ENCODE results near the gene HNRNPDL.
"Not testable (repeated sequence)": the region's sequence is repeated elsewhere in the genome, so short reads cannot be mapped to it uniquely, and the experiment has no call there.

The HNRNPDL gene

GRCh38 chr4:82430193-82430963 lies at the start of gene HNRNPDL, which contains the start of gene ENOPH1:
TSS of gene HNRNPDL (minus strand) at chr4:82430462. CDS start at chr4:82429690, 772 bp downstream.
TSS of gene ENOPH1 (plus strand) at chr4:82430590. CDS start at chr4:82430830, 240 bp downstream.
- Histone ChIP-seq H3K4me1 (ENCODE audit: insufficient read depth, low read length) (peaks cover 17% of the 10 kb centered on the region), H3K9ac (ENCODE audit: low read depth, low read length) (peak within 1 kb of the TSS; percentile 96), H3K36me3 (ENCODE audit: insufficient read depth, low read length) (peaks cover 22% of the 10 kb centered on the region), H3K9me3 (ENCODE audit: control insufficient read depth, insufficient read depth, low read length) (no peaks in the 10 kb centered on the region)

- H3K9ac ChIP-seq (ENCODE audit: low read depth, low read length), result no peak overlapping the region
- H3K4me1 ChIP-seq (ENCODE audit: insufficient read depth, low read length), result no peaks in the 10 kb centered on the region
These were observed 49.3 kb upstream of the HNRNPDL start for GRCh38 chr4:82479562-82479961.

GRCh38 chr4:82477469-82477868 lies 47.2 kb upstream of the HNRNPDL start:
- H3K9ac ChIP-seq (ENCODE audit: low read depth, low read length); H3K4me1 ChIP-seq (ENCODE audit: insufficient read depth, low read length); H3K9me3 ChIP-seq (ENCODE audit: control insufficient read depth, insufficient read depth, low read length); H3K36me3 ChIP-seq (ENCODE audit: insufficient read depth, low read length): not testable (repeated sequence)

More at GRCh38 chr4:82479562-82479961, 49.3 kb upstream of the HNRNPDL start:
- Histone ChIP-seq H3K36me3 (ENCODE audit: insufficient read depth, low read length) (0 out of 2 replicates have a peak, but pooled peaks cover 4% of the 10 kb centered on the region), H3K9me3 (ENCODE audit: control insufficient read depth, insufficient read depth, low read length) (no peaks in the 10 kb centered on the region)

GRCh38 chr4:82475931-82476330 lies 45.7 kb upstream of the HNRNPDL start:
- not testable (repeated sequence) for H3K9me3 ChIP-seq (ENCODE audit: control insufficient read depth, insufficient read depth, low read length); H3K9ac ChIP-seq (ENCODE audit: low read depth, low read length); H3K4me1 ChIP-seq (ENCODE audit: insufficient read depth, low read length); H3K36me3 ChIP-seq (ENCODE audit: insufficient read depth, low read length)

GRCh38 chr4:82473621-82474164 lies 43.4 kb upstream of the HNRNPDL start:
- H3K9me3 ChIP-seq (ENCODE audit: control insufficient read depth, insufficient read depth, low read length), result no peaks in the 10 kb centered on the region
- H3K4me1 ChIP-seq (ENCODE audit: insufficient read depth, low read length), result no peaks in the 10 kb centered on the region
- no peak overlapping the region for H3K9ac ChIP-seq (ENCODE audit: low read depth, low read length)
- no peaks in the 10 kb centered on the region; the same call in none of the 2 replicates for H3K36me3 ChIP-seq (ENCODE audit: insufficient read depth, low read length)

GRCh38 chr4:82473080-82473479 lies 42.8 kb upstream of the HNRNPDL start:
- not testable (repeated sequence) for H3K36me3 ChIP-seq (ENCODE audit: insufficient read depth, low read length); H3K4me1 ChIP-seq (ENCODE audit: insufficient read depth, low read length); H3K9me3 ChIP-seq (ENCODE audit: control insufficient read depth, insufficient read depth, low read length); H3K9ac ChIP-seq (ENCODE audit: low read depth, low read length)

- H3K9ac ChIP-seq (ENCODE audit: low read depth, low read length), result no peak overlapping the region
- H3K4me1 ChIP-seq (ENCODE audit: insufficient read depth, low read length), result no peaks in the 10 kb centered on the region
- peaks cover 11% of the 10 kb centered on the region for H3K36me3 ChIP-seq (ENCODE audit: insufficient read depth, low read length)
- no peaks in the 10 kb centered on the region for H3K9me3 ChIP-seq (ENCODE audit: control insufficient read depth, insufficient read depth, low read length)
These were observed 39.6 kb upstream of the HNRNPDL start for GRCh38 chr4:82469791-82470345.

- Histone ChIP-seq H3K36me3 (ENCODE audit: insufficient read depth, low read length) (peaks cover 20% of the 10 kb centered on the region), H3K9ac (ENCODE audit: low read depth, low read length) (no peak overlapping the region), H3K4me1 (ENCODE audit: insufficient read depth, low read length) (peaks cover 3% of the 10 kb centered on the region; the same call in 1 of the 2 replicates), H3K9me3 (ENCODE audit: control insufficient read depth, insufficient read depth, low read length) (no peaks in the 10 kb centered on the region)
These were observed 37.2 kb upstream of the HNRNPDL start for GRCh38 chr4:82467471-82467870.

- Histone ChIP-seq H3K4me1 (ENCODE audit: insufficient read depth, low read length) (peaks cover 3% of the 10 kb centered on the region; the same call in 1 of the 2 replicates), H3K9me3 (ENCODE audit: control insufficient read depth, insufficient read depth, low read length) (no peaks in the 10 kb centered on the region), H3K36me3 (ENCODE audit: insufficient read depth, low read length) (peaks cover 34% of the 10 kb centered on the region), H3K9ac (ENCODE audit: low read depth, low read length) (no peak overlapping the region)
These were observed 33.0 kb upstream of the HNRNPDL start for GRCh38 chr4:82463221-82463620.

GRCh38 chr4:82462415-82462831 lies 32.2 kb upstream of the HNRNPDL start:
- Histone ChIP-seq H3K4me1 (ENCODE audit: insufficient read depth, low read length) (peaks cover 3% of the 10 kb centered on the region; the same call in 1 of the 2 replicates), H3K36me3 (ENCODE audit: insufficient read depth, low read length) (peaks cover 29% of the 10 kb centered on the region), H3K9ac (ENCODE audit: low read depth, low read length) (no peak overlapping the region), H3K9me3 (ENCODE audit: control insufficient read depth, insufficient read depth, low read length) (no peaks in the 10 kb centered on the region)

- H3K9me3 ChIP-seq (ENCODE audit: control insufficient read depth, insufficient read depth, low read length), result no peaks in the 10 kb centered on the region
- H3K9ac ChIP-seq (ENCODE audit: low read depth, low read length), result no peak overlapping the region
- peaks cover 3% of the 10 kb centered on the region; the same call in 1 of the 2 replicates for H3K4me1 ChIP-seq (ENCODE audit: insufficient read depth, low read length)
- H3K36me3 ChIP-seq (ENCODE audit: insufficient read depth, low read length), result peaks cover 27% of the 10 kb centered on the region
These were observed 31.4 kb upstream of the HNRNPDL start for GRCh38 chr4:82461710-82462109.

GRCh38 chr4:82458729-82459128 lies 28.5 kb upstream of the HNRNPDL start:
- H3K9me3 ChIP-seq (ENCODE audit: control insufficient read depth, insufficient read depth, low read length), result no peaks in the 10 kb centered on the region
- no peak overlapping the region for H3K9ac ChIP-seq (ENCODE audit: low read depth, low read length)
- peaks cover 31% of the 10 kb centered on the region for H3K36me3 ChIP-seq (ENCODE audit: insufficient read depth, low read length)
- H3K4me1 ChIP-seq (ENCODE audit: insufficient read depth, low read length), result peaks cover 3% of the 10 kb centered on the region; the same call in 1 of the 2 replicates

- Histone ChIP-seq H3K4me1 (ENCODE audit: insufficient read depth, low read length) (peaks cover 6% of the 10 kb centered on the region; the same call in 1 of the 2 replicates), H3K9me3 (ENCODE audit: control insufficient read depth, insufficient read depth, low read length) (no peaks in the 10 kb centered on the region), H3K9ac (ENCODE audit: low read depth, low read length) (no peak overlapping the region), H3K36me3 (ENCODE audit: insufficient read depth, low read length) (peaks cover 29% of the 10 kb centered on the region)
These were observed 27.0 kb upstream of the HNRNPDL start for GRCh38 chr4:82457266-82457665.

GRCh38 chr4:82452026-82452425 lies 21.8 kb upstream of the HNRNPDL start:
- peaks cover 31% of the 10 kb centered on the region for H3K36me3 ChIP-seq (ENCODE audit: insufficient read depth, low read length)

More at GRCh38 chr4:82452026-82452425, 21.8 kb upstream of the HNRNPDL start:
- Histone ChIP-seq H3K4me1 (ENCODE audit: insufficient read depth, low read length) (peaks cover 6% of the 10 kb centered on the region; the same call in 1 of the 2 replicates), H3K9me3 (ENCODE audit: control insufficient read depth, insufficient read depth, low read length) (no peaks in the 10 kb centered on the region), H3K9ac (ENCODE audit: low read depth, low read length) (no peak overlapping the region)

All from ES-I3 (cell line).